HepG2 (cell line): ENCODE results near the gene B4GALT5. TPM values are rescaled to one million over a fixed set of nuclear protein-coding genes. Genes with fewer than 3 reads are reported as not detected.

Source experiments
- ATF7 ChIP-seq, 2 experiments: fragments of 450-650 bp in 1 of 2; sonication (generic) in 1 of 2; formaldehyde crosslinking in 1 of 2; IDR thresholded peaks; 2 replicates each; pipeline versions ENCODE4 v1.4.0 to v1.6.1; 2016 to 2020; ENCODE audit warnings: antibody characterized with exemption in 1 of 2, mild to moderate bottlenecking in 1 of 2, missing genetic modification reagents in 1 of 2
- CEBPZ ChIP-seq: IDR thresholded peaks from 2 replicates; pipeline ENCODE4 v1.6.1; 2012; ENCODE audit warnings: low read length, improper control_type of control experiment
- EZH2 ChIP-seq: conservative IDR thresholded peaks from 2 replicates; pipeline ENCODE4 v1.6.1; 2012; ENCODE audit warnings: mild to moderate bottlenecking, low read depth, low read length, moderate library complexity
- FUBP1 ChIP-seq: sonication (generic); formaldehyde crosslinking; IDR thresholded peaks from 2 replicates; pipeline ENCODE4 v1.5.1; 2020; ENCODE audit warnings: missing genetic modification reagents, mild to moderate bottlenecking, borderline replicate concordance
- GZF1 ChIP-seq: sonication (generic); formaldehyde crosslinking; IDR thresholded peaks from 2 replicates; pipeline ENCODE4 v1.5.1; 2020; ENCODE audit warnings: mild to moderate bottlenecking, missing genetic modification reagents
- KDM3A ChIP-seq: IDR thresholded peaks from 2 replicates; pipeline ENCODE4 v1.6.1; 2018; ENCODE audit warnings: low read depth, missing compliant biosample characterization
- MBD4 ChIP-seq: IDR thresholded peaks from 2 replicates; pipeline ENCODE4 v1.6.1; 2012; ENCODE audit warnings: low read length, inconsistent platforms, borderline replicate concordance
- PAXIP1 ChIP-seq: sonication (generic); formaldehyde crosslinking; conservative IDR thresholded peaks from 2 replicates; pipeline ENCODE4 v1.4.0; 2020; ENCODE audit warnings: mild to moderate bottlenecking, missing genetic modification reagents, moderate library complexity
- RXRB ChIP-seq: IDR thresholded peaks from 2 replicates; pipeline ENCODE4 v1.6.1; 2016; ENCODE audit warnings: borderline replicate concordance, missing genetic modification reagents, missing compliant biosample characterization
- SMAD9 ChIP-seq: sonication (generic); formaldehyde crosslinking; IDR thresholded peaks from 2 replicates; pipeline ENCODE4 v1.5.1; 2020; ENCODE audit warnings: mild to moderate bottlenecking, missing genetic modification reagents
- TBL1XR1 ChIP-seq: fragments of 150-350 bp; IDR thresholded peaks from 2 replicates; pipeline ENCODE4 v1.6.1; 2014; ENCODE audit warnings: borderline replicate concordance, low read length; ENCODE audit not compliant: partially characterized antibody
- TBP ChIP-seq: sonication (generic); formaldehyde crosslinking; IDR thresholded peaks from 2 replicates; pipeline ENCODE4 v1.5.0; 2020; ENCODE audit warnings: missing genetic modification reagents
- TEF ChIP-seq: sonication (generic); formaldehyde crosslinking; IDR thresholded peaks from 2 replicates; pipeline ENCODE4 v1.5.0; 2020; ENCODE audit warnings: missing genetic modification reagents
- ZFY ChIP-seq: sonication (generic); formaldehyde crosslinking; IDR thresholded peaks from 2 replicates; pipeline ENCODE4 v1.4.0; 2020; ENCODE audit warnings: missing genetic modification reagents
- ZNF800 ChIP-seq: sonication (generic); formaldehyde crosslinking; IDR thresholded peaks from 2 replicates; pipeline ENCODE4 v1.4.0; 2020; ENCODE audit warnings: missing genetic modification reagents
- ZNF83 ChIP-seq: sonication (generic); formaldehyde crosslinking; IDR thresholded peaks from 2 replicates; pipeline ENCODE4 v1.4.0; 2020; ENCODE audit warnings: missing genetic modification reagents, mild to moderate bottlenecking, borderline replicate concordance
- polyA plus RNA-seq, 8 experiments: library from polyadenylated mRNA; depleted of rRNA in 3 of 8; stranded (reverse) in 7 of 8; unstranded in 1 of 8; fragments of >200 nt; fragmentation: Illumina TruSeq in 4 of 8; extraction: Trizol in 4 of 8; gene quantifications; 2 replicates each; pipeline versions ENCODE4 v1.2.1 to v1.2.3, GENCODE V29; 2011 to 2016; ENCODE audit warnings: low read depth in 4 of 8, missing spikeins in 1 of 8, mixed read lengths in 1 of 8; ENCODE audit not compliant: insufficient read depth in 1 of 8
- total RNA-seq, 5 experiments: library from RNA; depleted of rRNA; stranded (reverse); fragments of >200 nt; fragmentation: Illumina TruSeq; extraction: Trizol; gene quantifications; 2 replicates each; pipeline ENCODE4 v1.2.3, GENCODE V29; 2016; ENCODE audit warnings: low read depth in 1 of 5

Gene B4GALT5
- total and polyA plus RNA-seq, 2 of the 13 experiments (the other 11 are each of a cell fraction or from before 2014, with no cell fraction given) = 27.3 to 30.9 TPM

- 0 out of 2 replicates have a peak, but pooled peaks have one; percentile 22 for TF ChIP-seq SMAD9 (CRISPR knock-in tag)
- TF ChIP-seq KDM3A (CRISPR knock-in tag) = peak; percentile 95
- no peak for TF ChIP-seq GZF1 (CRISPR knock-in tag)
- TF ChIP-seq ZFY (CRISPR knock-in tag) = peak; percentile 66
- no peak for TF ChIP-seq MBD4
- TF ChIP-seq TEF (CRISPR knock-in tag) = 0 out of 2 replicates have a peak, but pooled peaks have one; percentile 15
- TF ChIP-seq EZH2 = no peak
- peak; percentile 78 for TF ChIP-seq RXRB
- no peak for TF ChIP-seq CEBPZ
- peak; percentile 86; the same call in 1 of the 2 replicates for TF ChIP-seq ZNF83
- peak; percentile 91; the same call in 1 of the 2 replicates for TF ChIP-seq ZNF800 (CRISPR knock-in tag)
- TF ChIP-seq TBL1XR1 = no peak
- no peak; the same call in 1 of the 2 replicates for TF ChIP-seq PAXIP1
- no peak for TF ChIP-seq ATF7 (IDR thresholded peaks at IDR 0.05)
- peak; percentile 80 for TF ChIP-seq ATF7 (CRISPR knock-in tag; IDR thresholded peaks at IDR 0.05)
- TF ChIP-seq FUBP1 (CRISPR knock-in tag) = no peak; the same call in 1 of the 2 replicates
- 0 out of 2 replicates have a peak, but pooled peaks have one; percentile 36 for TF ChIP-seq TBP (CRISPR knock-in tag)
Measured at GRCh38 chr20:49610691-49611538, 102.8 kb downstream of the B4GALT5 start (continued).
